B cell (primary cell): ENCODE measurements around the gene CYFIP1. TPM values are rescaled to one million over a fixed set of nuclear protein-coding genes. Genes with fewer than 3 reads are reported as not detected.

Source experiments
- ATAC-seq: fragments of 200-7000 bp; cut with Tn5 transposase; one replicate; pipeline ENCODE4 v1.10.0; 2021; ENCODE audit warnings: low read depth, mild to moderate bottlenecking, moderate number of reproducible peaks, moderate library complexity
- CTCF ChIA-PET: fragments of 350-600 bp; sonication (Branson Sonifier 250); formaldehyde crosslinking; loops from one replicate; lab custom pipeline; 2021; ENCODE audit warnings: antibody characterized with exemption, inconsistent platforms; lab: Charles Lee
- POLR2A ChIA-PET: fragments of 350-600 bp; sonication (Branson Sonifier 250); formaldehyde crosslinking; loops from one replicate; lab custom pipeline; 2021; ENCODE audit warnings: antibody characterized with exemption; lab: Charles Lee
- DNase-seq: peaks from one replicate; pipeline ENCODE4 v3.0.0; 2013
- H2AFZ ChIP-seq: 2 replicates; pipeline ENCODE4 v1.6.1; 2012; ENCODE audit warnings: mild to moderate bottlenecking, low read depth, low read length; ENCODE audit not compliant: insufficient read depth, poor library complexity, severe bottlenecking
- H3K27ac ChIP-seq, 2 donors: 1 replicate in 1 of 2; 2 replicates in 1 of 2; pipeline ENCODE4 v1.5.1; 2012 to 2013; ENCODE audit warnings: low read length in 2 of 2, mild to moderate bottlenecking in 2 of 2, moderate library complexity in 1 of 2
- H3K27me3 ChIP-seq, 4 experiments: fragments of 200-600 bp in 1 of 4; sonication (generic) in 1 of 4; replicated peaks in 1 of 4; 1 replicate in 2 of 4; 2 replicates in 2 of 4; pipeline versions ENCODE4 v1.6.1 to v1.7.0; 2013 to 2016; ENCODE audit warnings: low read length in 3 of 4, mild to moderate bottlenecking in 2 of 4, mixed read lengths in 1 of 4, moderate library complexity in 1 of 4; ENCODE audit not compliant: insufficient read depth in 4 of 4, control insufficient read depth in 3 of 4; ENCODE audit errors: control extremely low read depth in 1 of 4
- H3K36me3 ChIP-seq, 2 experiments: replicated peaks in 1 of 2; 1 replicate in 1 of 2; 2 replicates in 1 of 2; pipeline versions ENCODE4 v1.6.1 to v1.7.1; 2013; ENCODE audit warnings: low read length in 1 of 2; ENCODE audit not compliant: insufficient read depth in 2 of 2, control insufficient read depth in 1 of 2; ENCODE audit errors: control extremely low read depth in 1 of 2, extremely low read depth in 1 of 2
- H3K4me1 ChIP-seq, 2 donors: fragments of 200-600 bp in 1 of 2; sonication (generic) in 1 of 2; 1 replicate in 1 of 2; 2 replicates in 1 of 2; pipeline versions ENCODE4 v1.5.1 to v1.6.1; 2013 to 2017; ENCODE audit warnings: low read length in 2 of 2; ENCODE audit not compliant: control insufficient read depth in 2 of 2, insufficient read depth in 2 of 2
- H3K4me2 ChIP-seq: replicated peaks from 2 replicates; pipeline ENCODE3; 2012; ENCODE audit warnings: mild to moderate bottlenecking, low read depth, low read length; ENCODE audit not compliant: poor library complexity, severe bottlenecking
- H3K4me3 ChIP-seq, 5 experiments: fragments of 200-600 bp in 1 of 5; sonication (generic) in 1 of 5; 1 replicate in 3 of 5; 2 replicates in 2 of 5; pipeline versions ENCODE4 v1.5.1 to v1.7.0; 2011 to 2016; ENCODE audit warnings: low read length in 4 of 5, mild to moderate bottlenecking in 4 of 5, low read depth in 2 of 5, control low read depth in 1 of 5, moderate library complexity in 1 of 5; ENCODE audit not compliant: insufficient read depth in 1 of 5; ENCODE audit errors: control extremely low read depth in 1 of 5, extremely low read depth in 1 of 5
- H3K79me2 ChIP-seq: fragments of 200-600 bp; sonication (generic); one replicate; pipeline ENCODE4 v1.6.0; 2016; ENCODE audit warnings: low read length; ENCODE audit not compliant: control insufficient read depth, insufficient read depth
- H3K9ac ChIP-seq: fragments of 200-600 bp; sonication (generic); 2 replicates; pipeline ENCODE4 v1.6.1; 2017; ENCODE audit warnings: mild to moderate bottlenecking, low read length, moderate library complexity
- H3K9me3 ChIP-seq, 3 donors: one replicate each; pipeline versions ENCODE4 v1.6.1 to v1.7.1; 2013; ENCODE audit warnings: low read length in 2 of 3; ENCODE audit not compliant: control insufficient read depth in 2 of 3, insufficient read depth in 1 of 3; ENCODE audit errors: control extremely low read depth in 1 of 3
- H4K20me1 ChIP-seq: 2 replicates; pipeline ENCODE4 v1.6.0; 2012; ENCODE audit warnings: mild to moderate bottlenecking, low read length; ENCODE audit not compliant: insufficient read depth, control insufficient read depth, poor library complexity, severe bottlenecking
- H3K27ac Mint-ChIP-seq: one replicate; pipeline ENCODE4 v1.8.0; 2021; ENCODE audit warnings: mixed read lengths
- H3K27me3 Mint-ChIP-seq: one replicate; pipeline ENCODE4 v1.8.0; 2021; ENCODE audit warnings: mixed read lengths
- H3K4me1 Mint-ChIP-seq: one replicate; pipeline ENCODE4 v1.8.0; 2021; ENCODE audit warnings: mixed read lengths
- H3K4me3 Mint-ChIP-seq: one replicate; pipeline ENCODE4 v1.8.0; 2021; ENCODE audit warnings: mixed read lengths
- H3K9me3 Mint-ChIP-seq: one replicate; pipeline ENCODE4 v1.8.0; 2022; ENCODE audit warnings: mixed read lengths; ENCODE audit not compliant: insufficient read depth
- EZH2 ChIP-seq: IDR thresholded peaks from 2 replicates; pipeline ENCODE4 v1.6.1; 2012; ENCODE audit warnings: borderline replicate concordance, low read depth, mild to moderate bottlenecking, moderate library complexity, low read length; ENCODE audit not compliant: insufficient read depth, poor library complexity, severe bottlenecking
- WGBS: methylation state at CpG from one replicate; pipeline ENCODE4 v1.1.5; 2013; ENCODE audit warnings: missing lambda C conversion rate; ENCODE audit not compliant: insufficient coverage; 5-methylcytosine and 5-hydroxymethylcytosine counted together
- intact Hi-C: fragments of 100-400 bp; cut with micrococcal nuclease; formaldehyde crosslinking; loops from one replicate; pipeline ENCODE4 v1.10.0; 2022
- polyA plus RNA-seq: library from polyadenylated mRNA; depleted of rRNA; stranded (reverse); fragments of >200 nt; gene quantifications from 2 replicates; pipeline ENCODE4 v1.2.3, GENCODE V29; 2012
- total RNA-seq, 2 donors: library from RNA; stranded (reverse); fragments of 120-200 nt in 1 of 2; gene quantifications; 1 replicate in 1 of 2; 2 replicates in 1 of 2; pipeline versions ENCODE4 v1.2.3 to v1.2.4, GENCODE V29; 2013 to 2022
- TF ChIP-seq, protein P1 (sequence below): fragments of 200-600 bp; IDR thresholded peaks from one replicate; pipeline ENCODE4 v1.8.0; 2022; ENCODE audit warnings: antibody characterized with exemption, mild to moderate bottlenecking

Gene CYFIP1
- total and polyA plus RNA-seq, 2 donors (not counting 1 experiment from before 2014, with no cell fraction given), result 6.2 to 13.5 TPM

- Histone ChIP-seq H3K27me3 (no peaks in the 10 kb centered on the region), H3K4me2 (peak overlapping the region; percentile 72), H3K4me1 (peaks cover 15 to 29% of the 10 kb centered on the region in 2 donors), H3K9me3 (no peaks in the 10 kb centered on the region), H4K20me1 (no peaks in the 10 kb centered on the region), H2AFZ (peak overlapping the region; percentile 64), H3K79me2 (no peaks in the 10 kb centered on the region), H3K9ac (peak overlapping the region; percentile 49), H3K36me3 (no peaks in the 10 kb centered on the region), H3K4me3 (peak overlapping the region in 3 of 5 experiments; percentile 15 to 31 (median 21)), H3K27ac (peak overlapping the region; percentile 32 to 68)
- Mint-ChIP-seq H3K4me3 (peak overlapping the region; percentile 57), H3K27me3 (no peaks in the 10 kb centered on the region), H3K4me1 (peaks cover 37% of the 10 kb centered on the region), H3K27ac (peak overlapping the region; percentile 85), H3K9me3 (no peaks in the 10 kb centered on the region)
- ATAC-seq (peak; percentile 87), DNase-seq (peak; percentile 66)
- CTCF ChIA-PET, result no interaction called here
- TF ChIP-seq, protein P1, sequence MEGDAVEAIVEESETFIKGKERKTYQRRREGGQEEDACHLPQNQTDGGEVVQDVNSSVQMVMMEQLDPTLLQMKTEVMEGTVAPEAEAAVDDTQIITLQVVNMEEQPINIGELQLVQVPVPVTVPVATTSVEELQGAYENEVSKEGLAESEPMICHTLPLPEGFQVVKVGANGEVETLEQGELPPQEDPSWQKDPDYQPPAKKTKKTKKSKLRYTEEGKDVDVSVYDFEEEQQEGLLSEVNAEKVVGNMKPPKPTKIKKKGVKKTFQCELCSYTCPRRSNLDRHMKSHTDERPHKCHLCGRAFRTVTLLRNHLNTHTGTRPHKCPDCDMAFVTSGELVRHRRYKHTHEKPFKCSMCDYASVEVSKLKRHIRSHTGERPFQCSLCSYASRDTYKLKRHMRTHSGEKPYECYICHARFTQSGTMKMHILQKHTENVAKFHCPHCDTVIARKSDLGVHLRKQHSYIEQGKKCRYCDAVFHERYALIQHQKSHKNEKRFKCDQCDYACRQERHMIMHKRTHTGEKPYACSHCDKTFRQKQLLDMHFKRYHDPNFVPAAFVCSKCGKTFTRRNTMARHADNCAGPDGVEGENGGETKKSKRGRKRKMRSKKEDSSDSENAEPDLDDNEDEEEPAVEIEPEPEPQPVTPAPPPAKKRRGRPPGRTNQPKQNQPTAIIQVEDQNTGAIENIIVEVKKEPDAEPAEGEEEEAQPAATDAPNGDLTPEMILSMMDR, result no peak
- no peak for TF ChIP-seq EZH2
- WGBS, result 70% methylated on average over 19 of the region's 23 CpGs
- intact Hi-C loops, result no loop called here
- POLR2A ChIA-PET, result interaction anchor here (1.0 kb wide), 1 partner anchor 103 kb away, joined by 3 read pairs; the partner anchor contains the start of gene TUBGCP5
Observed at GRCh38 chr15:22936577-22937472, 43.3 kb downstream of the CYFIP1 start.

- H3K9me3 Mint-ChIP-seq, result no peaks in the 10 kb centered on the region
- no peak overlapping the region for H3K27ac ChIP-seq
- intact Hi-C loops, result loop anchor here (5.0 kb wide), 1 partner anchor 91 kb away; no protein-coding TSS in a partner anchor
- H3K27me3 ChIP-seq, result no peaks in the 10 kb centered on the region
- CTCF ChIA-PET, result interaction anchor here (0.7 kb wide), 1 partner anchor 25 kb away, joined by 3 read pairs; no protein-coding TSS in a partner anchor
- H2AFZ ChIP-seq, result no peak overlapping the region
- TF ChIP-seq, protein P1, result no peak
- no peak for TF ChIP-seq EZH2
- no peaks in the 10 kb centered on the region for H3K27me3 Mint-ChIP-seq
- H4K20me1 ChIP-seq, result no peaks in the 10 kb centered on the region
- WGBS, result 81% methylated on average over 5 of the region's 9 CpGs
- H3K4me1 Mint-ChIP-seq, result peaks cover 29% of the 10 kb centered on the region
- peak overlapping the region; percentile 20 for H3K27ac Mint-ChIP-seq
- no peak overlapping the region for H3K4me2 ChIP-seq
- POLR2A ChIA-PET, result interaction anchor here (0.6 kb wide), 1 partner anchor 79 kb away, joined by 8 read pairs; no protein-coding TSS in a partner anchor
- DNase-seq (peak; percentile 21), ATAC-seq (peak; percentile 23)
- peaks cover 15 to 24% of the 10 kb centered on the region in 2 donors for H3K4me1 ChIP-seq
- no peaks in the 10 kb centered on the region for H3K9me3 ChIP-seq
- H3K79me2 ChIP-seq, result no peaks in the 10 kb centered on the region
- no peak overlapping the region for H3K4me3 Mint-ChIP-seq
- H3K4me3 ChIP-seq, result no peak overlapping the region
- no peaks in the 10 kb centered on the region for H3K36me3 ChIP-seq
- H3K9ac ChIP-seq, result no peak overlapping the region
Observed at GRCh38 chr15:22933641-22934061, 46.5 kb downstream of the CYFIP1 start.
